HepG2 (cell line): Measurements from ENCODE around the gene CD302. TPM values are rescaled to one million over a fixed set of nuclear protein-coding genes. Genes with fewer than 3 reads are reported as not detected.

ENCODE experiments used
- ATAC-seq: fragments of 200-7000 bp; cut with Tn5 transposase; 3 replicates; pipeline ENCODE4 v1.9.1; 2020; ENCODE audit warnings: mild to moderate bottlenecking, moderate library complexity
- BruUV-seq: library from RNA; stranded (reverse); fragments of 400-500 nt; replicated peaks from 2 replicates; lab custom pipeline; 2021; lab: Mats Ljungman, UMichigan
- CTCF ChIA-PET: fragments of 300-600 bp; formaldehyde crosslinking; extraction: SDS; loops from one replicate; lab custom pipeline; 2021; ENCODE audit warnings: low total read pairs, inconsistent platforms, low intra/inter-chr PET ratio; lab: Yijun Ruan, JAX
- POLR2A ChIA-PET: fragments of 350-600 bp; sonication (Branson Sonifier 250); formaldehyde crosslinking; loops from one replicate; lab custom pipeline; 2020; ENCODE audit warnings: antibody characterized with exemption, inconsistent platforms; lab: Yijun Ruan, JAX
- DNase-seq: peaks from one replicate; pipeline ENCODE4 v3.0.0-alpha.2; 2015; ENCODE audit warnings: low spot score
- FAIRE-seq: peaks from 3 replicates; lab custom pipeline; 2011; peaks lifted over from hg19 to GRCh38; lab: Jason Lieb, UNC
- H2AFZ ChIP-seq: one replicate; pipeline ENCODE4 v1.6.1; 2011; ENCODE audit warnings: low read length, inconsistent platforms
- H3K27ac ChIP-seq: fragments of 300-600 bp; 3 replicates; pipeline ENCODE4 v1.8.0; 2011; ENCODE audit warnings: mixed run types, mild to moderate bottlenecking, mixed read lengths, low read length, inconsistent platforms; ENCODE audit not compliant: insufficient read depth; ENCODE audit errors: extremely low read length
- H3K27me3 ChIP-seq, 2 experiments: fragments of 200-600 bp in 1 of 2; 2 replicates in 1 of 2; 3 replicates in 1 of 2; pipeline versions ENCODE4 v1.6.0 to v1.8.0; 2011; ENCODE audit warnings: low read length in 2 of 2, mild to moderate bottlenecking in 2 of 2, moderate library complexity in 2 of 2, inconsistent platforms in 1 of 2; ENCODE audit not compliant: insufficient read depth in 2 of 2, control insufficient read depth in 1 of 2
- H3K36me3 ChIP-seq, 2 experiments: fragments of 200-600 bp in 1 of 2; replicated peaks in 1 of 2; 2 replicates in 1 of 2; 3 replicates in 1 of 2; pipeline versions ENCODE4 v1.5.1 to v1.8.0; 2011; ENCODE audit warnings: low read length in 2 of 2, inconsistent platforms in 1 of 2; ENCODE audit not compliant: insufficient read depth in 2 of 2, control insufficient read depth in 1 of 2
- H3K4me1 ChIP-seq: 2 replicates; pipeline ENCODE4 v1.5.1; 2012; ENCODE audit warnings: low read length, inconsistent platforms; ENCODE audit not compliant: insufficient read depth
- H3K4me2 ChIP-seq: 2 replicates; pipeline ENCODE4 v1.6.0; 2011; ENCODE audit warnings: low read depth, low read length, inconsistent platforms
- H3K4me3 ChIP-seq, 3 experiments: fragments of 200-600 bp in 1 of 3; sonication (generic), shearing (Covaris generic) in 1 of 3; replicated peaks in 1 of 3; 2 replicates each; pipeline ENCODE4 v1.5.1; 2011 to 2016; ENCODE audit warnings: low read length in 3 of 3, inconsistent platforms in 2 of 3, low read depth in 2 of 3, mild to moderate bottlenecking in 2 of 3, control low read depth in 1 of 3, mixed read lengths in 1 of 3; ENCODE audit not compliant: insufficient read depth in 1 of 3
- H3K79me2 ChIP-seq: one replicate; pipeline ENCODE4 v1.6.1; 2011; ENCODE audit warnings: low read length, inconsistent platforms; ENCODE audit not compliant: insufficient read depth
- H3K9ac ChIP-seq: 2 replicates; pipeline ENCODE4 v1.6.0; 2011; ENCODE audit warnings: mild to moderate bottlenecking, low read depth, low read length, inconsistent platforms; ENCODE audit not compliant: insufficient read depth
- H3K9me3 ChIP-seq: 2 replicates; pipeline ENCODE4 v1.5.1; 2012; ENCODE audit warnings: mild to moderate bottlenecking, low read length
- H4K20me1 ChIP-seq: 2 replicates; pipeline ENCODE4 v1.6.0; 2011; ENCODE audit warnings: inconsistent platforms, mild to moderate bottlenecking, low read length, moderate library complexity; ENCODE audit not compliant: insufficient read depth
- BHLHE40 ChIP-seq: IDR thresholded peaks from 2 replicates; pipeline ENCODE4 v1.6.1; 2011; ENCODE audit warnings: low read length, improper control_type of control experiment
- FOXA1 ChIP-seq, 2 experiments: fragments of 450-650 bp in 1 of 2; sonication (generic) in 1 of 2; formaldehyde crosslinking in 1 of 2; IDR thresholded peaks; 2 replicates each; pipeline versions ENCODE4 v1.4.0 to v1.6.1; 2016 to 2020; ENCODE audit warnings: missing genetic modification reagents in 1 of 2
- FOXA3 ChIP-seq: IDR thresholded peaks from 2 replicates; pipeline ENCODE4 v1.6.1; 2016; ENCODE audit warnings: missing genetic modification reagents, missing compliant biosample characterization
- GABPA ChIP-seq, 2 experiments: IDR thresholded peaks; 2 replicates each; pipeline ENCODE4 v1.6.1; 2011 to 2016; ENCODE audit warnings: low read depth in 2 of 2, low read length in 1 of 2, missing biosample characterization in 1 of 2, missing genetic modification characterization in 1 of 2
- MTA3 ChIP-seq: sonication (generic); formaldehyde crosslinking; IDR thresholded peaks from 2 replicates; pipeline ENCODE4 v1.4.0; 2020; ENCODE audit warnings: missing genetic modification reagents
- MTF1 ChIP-seq: sonication (generic); formaldehyde crosslinking; IDR thresholded peaks from 2 replicates; pipeline ENCODE4 v1.5.0; 2020; ENCODE audit warnings: missing genetic modification reagents
- NFIC ChIP-seq: IDR thresholded peaks from 2 replicates; pipeline ENCODE4 v1.6.1; 2012; ENCODE audit warnings: mild to moderate bottlenecking, low read length, inconsistent platforms
- PAWR ChIP-seq: sonication (generic); formaldehyde crosslinking; IDR thresholded peaks from 2 replicates; pipeline ENCODE4 v1.4.0; 2020; ENCODE audit warnings: missing genetic modification reagents, mild to moderate bottlenecking, borderline replicate concordance
- SP140L ChIP-seq: sonication (generic); formaldehyde crosslinking; IDR thresholded peaks from 2 replicates; pipeline ENCODE4 v1.4.0; 2020; ENCODE audit warnings: missing genetic modification reagents, borderline replicate concordance
- TRIM22 ChIP-seq: fragments of 450-650 bp; IDR thresholded peaks from 2 replicates; pipeline ENCODE4 v1.6.1; 2017
- ZNF12 ChIP-seq: sonication (generic); formaldehyde crosslinking; IDR thresholded peaks from 2 replicates; pipeline ENCODE4 v1.5.0; 2020; ENCODE audit warnings: missing genetic modification reagents
- ZNF160 ChIP-seq: sonication (generic); formaldehyde crosslinking; IDR thresholded peaks from 2 replicates; pipeline ENCODE4 v1.8.0; 2022; ENCODE audit warnings: mild to moderate bottlenecking, inconsistent platforms, missing genetic modification reagents
- ZNF18 ChIP-seq: sonication (generic); formaldehyde crosslinking; IDR thresholded peaks from 2 replicates; pipeline ENCODE4 v1.8.0; 2022; ENCODE audit warnings: mild to moderate bottlenecking, missing genetic modification reagents; ENCODE audit not compliant: insufficient replicate concordance
- ZNF205 ChIP-seq: IDR thresholded peaks from 2 replicates; pipeline ENCODE4 v1.6.1; 2018; ENCODE audit warnings: missing biosample characterization, missing genetic modification reagents
- ZNF383 ChIP-seq: sonication (generic); formaldehyde crosslinking; IDR thresholded peaks from 2 replicates; pipeline ENCODE4 v1.4.0; 2020; ENCODE audit warnings: missing genetic modification reagents, mild to moderate bottlenecking, borderline replicate concordance
- ZNF619 ChIP-seq: sonication (generic); formaldehyde crosslinking; IDR thresholded peaks from 2 replicates; pipeline ENCODE4 v1.4.0; 2020; ENCODE audit warnings: mild to moderate bottlenecking, missing genetic modification reagents
- WGBS: methylation state at CpG from one replicate; pipeline ENCODE4 v1.1.6; 2017; ENCODE audit warnings: low lambda C conversion rate; 5-methylcytosine and 5-hydroxymethylcytosine counted together
- in situ Hi-C: cut with HindIII; loops from 2 replicates; pipeline ENCODE4 v1.10.0; 2017; ENCODE audit warnings: low pct_unique_long_range_greater_than_20kb; ENCODE audit not compliant: extremely low pct_ligation_motif_present
- intact Hi-C: fragments of 100-400 bp; cut with micrococcal nuclease; formaldehyde crosslinking; loops from one replicate; pipeline ENCODE4 v1.10.0; 2022; ENCODE audit not compliant: unreplicated experiment
- polyA plus RNA-seq, 8 experiments: library from polyadenylated mRNA; depleted of rRNA in 3 of 8; stranded (reverse) in 7 of 8; unstranded in 1 of 8; fragments of >200 nt; fragmentation: Illumina TruSeq in 4 of 8; extraction: Trizol in 4 of 8; gene quantifications; 2 replicates each; pipeline versions ENCODE4 v1.2.1 to v1.2.3, GENCODE V29; 2011 to 2016; ENCODE audit warnings: low read depth in 4 of 8, missing spikeins in 1 of 8, mixed read lengths in 1 of 8; ENCODE audit not compliant: insufficient read depth in 1 of 8
- total RNA-seq, 5 experiments: library from RNA; depleted of rRNA; stranded (reverse); fragments of >200 nt; fragmentation: Illumina TruSeq; extraction: Trizol; gene quantifications; 2 replicates each; pipeline ENCODE4 v1.2.3, GENCODE V29; 2016; ENCODE audit warnings: low read depth in 1 of 5
- TF ChIP-seq, protein P1 (sequence below), 2 experiments: sonication (generic) in 1 of 2; formaldehyde crosslinking in 1 of 2; IDR thresholded peaks; 2 replicates each; pipeline versions ENCODE4 v1.5.1 to v1.6.1; 2011 to 2020; ENCODE audit warnings: borderline replicate concordance in 1 of 2, low read depth in 1 of 2, low read length in 1 of 2, mild to moderate bottlenecking in 1 of 2, missing genetic modification reagents in 1 of 2, moderate library complexity in 1 of 2
- TF ChIP-seq, protein P2 (sequence below): sonication (generic); formaldehyde crosslinking; IDR thresholded peaks from 2 replicates; pipeline ENCODE4 v1.8.0; 2022; ENCODE audit warnings: missing genetic modification reagents, low read depth, mild to moderate bottlenecking, borderline replicate concordance

The CD302 gene
- total and polyA plus RNA-seq, 2 of the 13 experiments (the other 11 are each of a cell fraction or from before 2014, with no cell fraction given) = 8.0 to 15.6 TPM

- no peaks in the 10 kb centered on the region for H3K27me3 ChIP-seq
- peak overlapping the region; percentile 79 for H3K27ac ChIP-seq
- H3K4me2 ChIP-seq = peak overlapping the region; percentile 81
- H3K4me3 ChIP-seq = peak overlapping the region; percentile 69 to 92 (median 74)
- TSS peak; percentile 59 for BruUV-seq
- no peak overlapping the region for H2AFZ ChIP-seq
- peaks cover 43% of the 10 kb centered on the region for H3K4me1 ChIP-seq
- intact Hi-C loops (loop anchor here (5.0 to 10.0 kb wide), 2 partner anchors 85 to 182 kb away; partner anchors contain the start of genes BAZ2B and MARCHF7), in situ Hi-C loops (no loop called here)
- ATAC-seq (no peak), FAIRE-seq (no peak), DNase-seq (no peak)
- H3K9me3 ChIP-seq = no peaks in the 10 kb centered on the region
- TF ChIP-seq ZNF383 (CRISPR knock-in tag) (0 out of 2 replicates have a peak, but pooled peaks have one; percentile 21), FOXA3 (no peak), GABPA (IDR thresholded peaks at IDR 0.05; ENCODE audit: low read depth, low read length) (no peak), GABPA (CRISPR knock-in tag; IDR thresholded peaks at IDR 0.05; ENCODE audit: low read depth) (no peak), ZNF619 (CRISPR knock-in tag) (no peak), ZNF12 (CRISPR knock-in tag) (no peak), TRIM22 (no peak), PAWR (CRISPR knock-in tag) (no peak), MTF1 (CRISPR knock-in tag) (0 out of 2 replicates have a peak, but pooled peaks have one; percentile 4), ZNF18 (CRISPR knock-in tag) (no peak), SP140L (CRISPR knock-in tag) (peak; percentile 10; the same call in 1 of the 2 replicates), ZNF160 (CRISPR knock-in tag) (no peak), MTA3 (CRISPR knock-in tag) (no peak), FOXA1 (IDR thresholded peaks at IDR 0.05) (no peak), FOXA1 (CRISPR knock-in tag; IDR thresholded peaks at IDR 0.05) (no peak), ZNF205 (CRISPR knock-in tag) (no peak), BHLHE40 (0 out of 2 replicates have a peak, but pooled peaks have one; percentile 18), NFIC (peak; percentile 50; the same call in 1 of the 2 replicates)
- TF ChIP-seq, protein P1, sequence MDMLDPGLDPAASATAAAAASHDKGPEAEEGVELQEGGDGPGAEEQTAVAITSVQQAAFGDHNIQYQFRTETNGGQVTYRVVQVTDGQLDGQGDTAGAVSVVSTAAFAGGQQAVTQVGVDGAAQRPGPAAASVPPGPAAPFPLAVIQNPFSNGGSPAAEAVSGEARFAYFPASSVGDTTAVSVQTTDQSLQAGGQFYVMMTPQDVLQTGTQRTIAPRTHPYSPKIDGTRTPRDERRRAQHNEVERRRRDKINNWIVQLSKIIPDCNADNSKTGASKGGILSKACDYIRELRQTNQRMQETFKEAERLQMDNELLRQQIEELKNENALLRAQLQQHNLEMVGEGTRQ (IDR thresholded peaks at IDR 0.05; ENCODE audit: low read depth, low read length) = 0 out of 2 replicates have a peak, but pooled peaks have one; percentile 15
- TF ChIP-seq, protein P1 (CRISPR knock-in tag; IDR thresholded peaks at IDR 0.05; ENCODE audit: borderline replicate concordance) = 0 out of 2 replicates have a peak, but pooled peaks have one; percentile 3
- TF ChIP-seq, protein P2, sequence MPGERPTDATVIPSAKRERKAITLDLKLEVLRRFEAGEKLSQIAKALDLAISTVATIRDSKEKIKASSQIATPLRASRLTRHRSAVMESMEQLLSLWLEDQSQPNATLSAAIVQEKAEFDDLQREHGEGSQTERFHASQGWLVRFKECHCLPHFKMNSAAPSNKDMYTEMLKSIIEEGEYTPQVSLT (CRISPR knock-in tag) = 0 out of 2 replicates have a peak, but pooled peaks have one; percentile 16
- 0% methylated on average over 4 of the region's 4 CpGs for WGBS
- no peaks in the 10 kb centered on the region for H3K36me3 ChIP-seq
- POLR2A ChIA-PET = interaction anchor here (0.6 to 1.2 kb wide), 3 partner anchors 85 to 1516 kb away, joined by 3 to 4 read pairs (median 4); partner anchors contain the start of gene MARCHF7
- CTCF ChIA-PET = no interaction called here
- peak overlapping the region; percentile 77 for H3K9ac ChIP-seq
- no peaks in the 10 kb centered on the region for H4K20me1 ChIP-seq
- peaks cover 11% of the 10 kb centered on the region for H3K79me2 ChIP-seq
Measured at GRCh38 chr2:159797225-159797542, 824 bp downstream of the CD302 start.
